ENCODE results near the gene IDE. TPM values are rescaled to one million over a fixed set of nuclear protein-coding genes. Genes with fewer than 3 reads are reported as not detected.

Gene IDE
- total and polyA plus RNA-seq, 2 donors (not counting 3 experiments of a cell fraction or from before 2014, with no cell fraction given), result 10.7 to 52.6 TPM

Other genes starting within 250 kb of the IDE start
- gene KIF11, start 19.0 kb upstream of the IDE start, total RNA-seq, result 42.6 and 42.8 TPM in 2 replicates
- 4.7 and 7.3 TPM in 2 replicates for gene KIF11, start 19.0 kb upstream of the IDE start, polyA plus RNA-seq
- gene HHEX, start 115.9 kb upstream of the IDE start, total RNA-seq, result 109 and 110 TPM in 2 replicates
- gene HHEX, start 115.9 kb upstream of the IDE start, polyA plus RNA-seq, result 71.6 and 81.0 TPM in 2 replicates